Measurements from ENCODE around the gene TMEM140.
"Not testable (repeated sequence)": the region's sequence is repeated elsewhere in the genome, so short reads cannot be mapped to it uniquely, and the experiment has no call there.

Gene TMEM140

GRCh38 chr7:135171581-135172291 lies 23.9 kb downstream of the TMEM140 start:
- not testable (repeated sequence) for DNase-seq (ENCODE audit: low read depth in 2 of 3, low spot score in 1 of 3)

DNA sequence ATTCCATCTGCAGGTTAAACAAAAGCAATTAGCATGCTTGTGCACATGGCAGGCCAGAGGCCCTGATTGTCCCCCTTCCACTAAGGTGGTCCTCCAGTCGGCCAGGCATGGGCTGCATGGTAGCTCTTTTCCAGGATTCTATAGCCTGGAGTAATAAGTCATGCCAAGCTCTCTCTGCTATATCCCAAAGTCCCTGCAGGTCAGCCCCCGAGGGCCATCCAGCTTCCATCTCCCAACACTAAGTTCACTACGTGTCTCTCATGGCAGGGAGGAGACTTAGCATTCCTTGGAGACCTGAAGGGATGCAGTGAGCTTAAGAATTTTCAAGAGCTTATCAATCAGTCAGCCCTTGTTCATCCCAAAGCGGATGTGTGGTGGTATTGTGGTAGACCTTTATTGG lies 26.0 kb downstream of the TMEM140 start:
- not testable (repeated sequence) for DNase-seq (ENCODE audit: low read depth in 2 of 3, low spot score in 1 of 3)

DNA sequence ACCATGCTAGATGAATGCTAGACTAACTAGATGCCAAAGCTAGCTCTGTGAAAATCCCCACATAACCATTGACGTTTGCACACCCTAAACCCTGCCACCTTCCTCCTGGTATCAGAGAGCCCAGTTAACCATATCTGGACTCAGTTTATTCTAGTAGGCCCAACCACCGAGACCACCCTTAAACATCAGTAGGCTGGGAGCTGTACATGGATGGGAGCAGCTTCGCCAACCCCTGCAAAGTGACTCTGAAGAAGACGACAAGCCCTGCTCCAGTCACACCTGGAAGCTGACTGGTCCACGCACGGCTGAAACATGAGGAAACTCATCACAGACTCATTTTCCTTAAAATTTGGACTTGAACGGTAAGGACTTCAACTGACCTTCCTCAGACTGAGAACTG lies 27.1 kb downstream of the TMEM140 start:
- no peak for DNase-seq (ENCODE audit: low read depth in 2 of 3, low spot score in 1 of 3)

GRCh38 chr7:135175931-135176330 lies 28.1 kb downstream of the TMEM140 start:
- no peak for DNase-seq (ENCODE audit: low read depth in 2 of 3, low spot score in 1 of 3)

DNA sequence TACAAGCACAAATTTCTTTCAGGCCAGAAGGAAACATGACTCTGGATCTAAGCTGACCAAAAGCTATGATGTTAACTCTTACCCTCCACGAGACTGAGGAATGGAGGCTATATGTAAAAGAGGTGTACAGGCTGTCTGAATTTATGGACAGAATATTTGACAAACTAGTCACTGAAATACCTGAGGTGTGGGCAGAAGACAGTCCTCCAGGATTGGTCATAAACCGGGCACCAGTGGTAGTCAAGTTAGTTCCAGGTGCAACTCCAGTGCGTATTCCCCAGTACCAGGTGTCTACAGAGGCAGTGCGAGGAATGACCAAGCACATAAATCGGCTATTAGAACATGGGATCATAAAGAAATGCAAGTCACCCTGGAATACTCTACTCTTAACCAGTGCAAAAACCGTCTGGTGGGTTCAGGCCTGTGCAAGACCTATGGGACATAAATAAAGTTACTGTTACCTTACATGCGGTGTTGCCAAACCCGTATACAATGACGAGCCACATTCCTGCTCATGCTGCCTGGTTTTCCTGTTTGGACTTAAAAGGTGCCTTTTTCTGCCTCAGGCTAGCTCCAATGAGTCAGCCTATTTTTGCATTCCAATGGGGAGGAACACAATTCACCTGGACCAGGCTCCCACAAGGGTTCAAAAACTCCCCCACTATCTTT lies 29.3 kb downstream of the TMEM140 start:
- DNase-seq (ENCODE audit: low read depth in 2 of 3, low spot score in 1 of 3): no peak

- DNase-seq (ENCODE audit: low read depth in 2 of 3, low spot score in 1 of 3): no peak
Measured at GRCh38 chr7:135178364-135178763, 30.5 kb downstream of the TMEM140 start.

- DNase-seq (ENCODE audit: low read depth in 2 of 3, low spot score in 1 of 3): no peak
Measured at GRCh38 chr7:135179321-135179925, 31.6 kb downstream of the TMEM140 start.

GRCh38 chr7:135180122-135180521 lies 32.2 kb downstream of the TMEM140 start:
- no peak for DNase-seq (ENCODE audit: low read depth in 2 of 3, low spot score in 1 of 3)

GRCh38 chr7:135181261-135181928 lies 33.5 kb downstream of the TMEM140 start:
- DNase-seq (ENCODE audit: low read depth in 2 of 3, low spot score in 1 of 3): no peak

GRCh38 chr7:135181929-135182678 lies 34.2 kb downstream of the TMEM140 start:
- no peak for DNase-seq (ENCODE audit: low read depth in 2 of 3, low spot score in 1 of 3)

DNA sequence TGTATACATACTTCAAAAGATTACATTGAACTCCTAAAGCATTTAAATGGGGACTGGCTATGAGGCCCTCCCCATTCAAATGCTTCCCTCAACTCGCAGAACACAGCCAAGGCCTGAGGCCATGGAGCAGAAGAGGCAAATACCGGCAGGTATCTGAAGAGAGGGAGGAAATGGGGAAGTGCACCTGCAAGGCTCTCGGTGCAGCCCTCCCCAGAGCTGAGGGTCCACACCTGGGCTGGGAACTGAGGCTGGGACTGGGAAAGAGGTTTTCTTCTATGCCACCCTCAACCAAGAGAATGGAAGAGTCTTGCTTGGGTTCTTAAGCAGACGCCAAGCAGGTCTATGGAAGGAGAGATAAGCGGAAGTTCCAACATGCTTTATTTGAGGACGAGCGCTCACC lies 35.6 kb downstream of the TMEM140 start:
- no peak for DNase-seq (ENCODE audit: low read depth in 2 of 3, low spot score in 1 of 3)

DNA sequence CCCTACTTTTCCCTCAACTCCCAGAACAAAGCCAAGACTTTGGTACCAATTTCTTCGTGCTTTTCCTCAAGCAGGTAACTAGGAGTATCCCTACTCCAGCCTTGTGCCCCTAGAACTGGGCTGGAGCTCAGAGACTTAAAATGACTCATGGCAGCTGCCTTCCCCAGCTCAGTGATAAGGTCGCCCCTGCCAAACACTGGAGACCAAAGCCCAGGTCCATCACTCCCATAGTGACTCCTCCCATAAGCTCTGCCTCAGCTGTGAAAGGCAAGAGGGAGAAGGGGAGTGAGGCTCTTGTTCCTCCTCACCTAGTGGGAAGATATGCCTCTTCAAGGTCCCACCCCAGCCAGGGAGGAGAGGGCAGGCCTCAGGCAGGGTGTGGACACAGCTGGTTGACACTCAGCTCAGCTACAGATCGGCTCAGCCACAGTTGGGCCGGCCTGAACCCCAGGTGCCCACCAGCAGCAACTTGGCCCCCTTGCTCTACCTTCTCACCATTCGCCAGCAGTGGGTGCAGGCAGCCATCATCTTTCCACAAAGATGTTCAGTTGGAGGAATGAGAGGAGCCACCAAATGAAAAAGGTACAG lies 36.5 kb downstream of the TMEM140 start:
- no peak for DNase-seq (ENCODE audit: low read depth in 2 of 3, low spot score in 1 of 3)

GRCh38 chr7:135185471-135186260 lies 37.8 kb downstream of the TMEM140 start:
- DNase-seq (ENCODE audit: low read depth in 2 of 3, low spot score in 1 of 3): no peak

- no peak for DNase-seq (ENCODE audit: low read depth in 2 of 3, low spot score in 1 of 3)
Measured at GRCh38 chr7:135186261-135186540, 38.3 kb downstream of the TMEM140 start.

DNA sequence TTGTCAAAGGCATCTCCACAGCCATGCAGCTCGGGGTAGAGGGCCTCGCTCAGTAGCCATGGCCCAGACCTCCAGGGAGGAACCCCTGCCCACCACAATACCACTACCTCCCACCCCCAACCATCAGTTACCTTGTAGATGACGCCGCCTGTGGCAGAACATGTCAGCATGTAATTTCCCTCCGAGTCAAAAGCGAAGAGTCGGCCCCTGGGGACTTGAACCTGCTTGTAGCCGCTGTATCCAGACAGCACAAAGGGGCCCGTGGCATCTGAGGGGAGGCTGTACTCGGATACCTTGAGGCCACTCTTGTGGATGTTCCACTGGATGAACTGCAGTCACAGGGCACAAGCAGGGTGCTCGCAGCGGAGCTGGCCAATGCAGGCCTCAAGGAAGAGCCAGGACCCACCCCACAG lies 39.0 kb downstream of the TMEM140 start:
- DNase-seq (ENCODE audit: low read depth in 2 of 3, low spot score in 1 of 3): no peak

GRCh38 chr7:135188298-135188984 lies 40.6 kb downstream of the TMEM140 start:
- DNase-seq (ENCODE audit: low read depth in 2 of 3, low spot score in 1 of 3): no peak

GRCh38 chr7:135189221-135189662 lies 41.4 kb downstream of the TMEM140 start:
- no peak for DNase-seq (ENCODE audit: low read depth in 2 of 3, low spot score in 1 of 3)

DNA sequence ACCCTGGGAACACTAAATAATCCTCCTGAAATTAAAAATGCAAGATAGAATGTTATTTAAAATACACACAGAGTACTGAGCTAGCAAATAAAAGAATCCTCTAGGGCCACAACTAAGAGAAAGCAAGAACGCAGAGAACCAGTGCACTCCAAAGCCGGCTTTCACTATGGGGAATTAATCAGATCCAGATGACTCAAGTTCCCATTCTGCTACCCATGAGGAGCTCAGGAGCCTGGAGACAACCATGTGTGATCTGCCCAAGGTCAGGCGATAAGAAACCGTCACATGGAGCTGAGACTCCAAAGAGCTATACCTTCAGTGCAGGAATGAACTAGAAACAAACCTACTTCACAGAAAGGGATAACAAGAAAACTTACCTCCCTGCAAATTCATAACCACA lies 42.1 kb downstream of the TMEM140 start:
- no peak for DNase-seq (ENCODE audit: low read depth in 2 of 3, low spot score in 1 of 3)

GRCh38 chr7:135190703-135191102 lies 42.8 kb downstream of the TMEM140 start:
- DNase-seq (ENCODE audit: low read depth in 2 of 3, low spot score in 1 of 3): no peak
